Endothelial cell (in vitro differentiated cells): ENCODE measurements around the gene ZC2HC1C. TPM values are rescaled to one million over a fixed set of nuclear protein-coding genes. Genes with fewer than 3 reads are reported as not detected.

ENCODE experiments used
- DNase-seq: peaks from one replicate; pipeline ENCODE4 v3.0.0; 2021; ENCODE audit warnings: low spot score
- H3K27ac Mint-ChIP-seq: one replicate; pipeline ENCODE4 v1.8.0; 2021; ENCODE audit warnings: mixed read lengths, inconsistent platforms; ENCODE audit not compliant: unreplicated experiment
- H3K27me3 Mint-ChIP-seq: one replicate; pipeline ENCODE4 v1.8.0; 2021; ENCODE audit warnings: mild to moderate bottlenecking, moderate library complexity, mixed read lengths, inconsistent platforms; ENCODE audit not compliant: unreplicated experiment
- H3K36me3 Mint-ChIP-seq: one replicate; pipeline ENCODE4 v1.8.0; 2021; ENCODE audit warnings: mild to moderate bottlenecking, low read depth, mixed read lengths, inconsistent platforms; ENCODE audit not compliant: unreplicated experiment
- H3K4me1 Mint-ChIP-seq: one replicate; pipeline ENCODE4 v1.8.0; 2021; ENCODE audit warnings: mild to moderate bottlenecking, mixed read lengths, inconsistent platforms; ENCODE audit not compliant: unreplicated experiment
- H3K4me3 Mint-ChIP-seq: one replicate; pipeline ENCODE4 v1.8.0; 2021; ENCODE audit warnings: mild to moderate bottlenecking, mixed read lengths, inconsistent platforms; ENCODE audit not compliant: unreplicated experiment
- H3K9me3 Mint-ChIP-seq: one replicate; pipeline ENCODE4 v1.8.0; 2021; ENCODE audit warnings: mixed read lengths, inconsistent platforms; ENCODE audit not compliant: unreplicated experiment
- CTCF ChIP-seq: fragments of 200-600 bp; sonication (generic); IDR thresholded peaks from one replicate; pipeline ENCODE4 v1.5.0; 2021; ENCODE audit warnings: antibody characterized with exemption; ENCODE audit not compliant: unreplicated experiment
- total RNA-seq: library from RNA; stranded (reverse); fragmentation: NEBNext Ultra II Directional; extraction: Animal tissue kit (Norgen Biotek cat#: 25700); gene quantifications from one replicate; pipeline ENCODE4 v1.2.1, GENCODE V29; 2021; ENCODE audit not compliant: unreplicated experiment

Gene ZC2HC1C
- total RNA-seq, 1 donor from 2014 or later = 1.6 TPM

GRCh38 chr14:75068294-75069120 is 934 bp upstream of the ZC2HC1C start:
- Mint-ChIP-seq H3K27ac (no peak overlapping the region), H3K4me3 (no peak overlapping the region), H3K9me3 (no peaks in the 10 kb centered on the region), H3K27me3 (peaks cover 4% of the 10 kb centered on the region), H3K36me3 (no peaks in the 10 kb centered on the region), H3K4me1 (peaks cover 8% of the 10 kb centered on the region)
- TF ChIP-seq CTCF = no peak
- DNase-seq = no peak

GRCh38 chr14:75069811-75070145 is 337 bp downstream of the ZC2HC1C start:
- no peak for DNase-seq
- no peak for TF ChIP-seq CTCF
- H3K27ac Mint-ChIP-seq = peak overlapping the region; percentile 94
- no peaks in the 10 kb centered on the region for H3K36me3 Mint-ChIP-seq
- no peaks in the 10 kb centered on the region for H3K9me3 Mint-ChIP-seq
- H3K4me1 Mint-ChIP-seq = peaks cover 2% of the 10 kb centered on the region
- H3K4me3 Mint-ChIP-seq = peak overlapping the region; percentile 93
- H3K27me3 Mint-ChIP-seq = peaks cover 4% of the 10 kb centered on the region

- peaks cover 2% of the 10 kb centered on the region for H3K4me1 Mint-ChIP-seq
- TF ChIP-seq CTCF = no peak
- H3K27me3 Mint-ChIP-seq = peaks cover 4% of the 10 kb centered on the region
- H3K9me3 Mint-ChIP-seq = no peaks in the 10 kb centered on the region
- no peaks in the 10 kb centered on the region for H3K36me3 Mint-ChIP-seq
- DNase-seq = no peak
- H3K27ac Mint-ChIP-seq = no peak overlapping the region
- no peak overlapping the region for H3K4me3 Mint-ChIP-seq
These were observed 942 bp downstream of the ZC2HC1C start for GRCh38 chr14:75070383-75070782.

DNA sequence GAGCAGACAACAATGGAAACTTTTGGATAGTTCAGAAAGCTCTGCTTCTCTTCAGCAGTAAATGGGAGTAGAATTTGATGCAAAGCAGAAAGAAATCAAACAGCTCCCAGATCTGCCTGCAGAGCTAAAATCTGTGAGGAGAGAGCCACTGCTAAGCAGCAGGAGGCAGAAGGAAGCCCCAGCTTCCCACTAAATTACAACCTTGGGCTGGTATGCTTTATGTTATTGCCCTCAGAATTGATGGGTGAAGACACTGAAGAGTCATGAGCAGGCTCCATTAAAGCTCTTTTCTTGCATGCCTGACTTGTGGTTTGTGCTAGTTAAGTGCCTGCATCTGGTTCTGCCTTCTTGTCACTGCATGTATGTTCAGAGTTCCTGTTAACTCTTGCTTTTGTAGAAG is 8.4 kb downstream of the ZC2HC1C start:
- H3K9me3 Mint-ChIP-seq = no peaks in the 10 kb centered on the region
- H3K4me3 Mint-ChIP-seq = no peak overlapping the region
- DNase-seq = no peak
- TF ChIP-seq CTCF = no peak
- no peaks in the 10 kb centered on the region for H3K4me1 Mint-ChIP-seq
- H3K27ac Mint-ChIP-seq = no peak overlapping the region
- peaks cover 3% of the 10 kb centered on the region for H3K27me3 Mint-ChIP-seq
- H3K36me3 Mint-ChIP-seq = peaks cover 4% of the 10 kb centered on the region

DNA sequence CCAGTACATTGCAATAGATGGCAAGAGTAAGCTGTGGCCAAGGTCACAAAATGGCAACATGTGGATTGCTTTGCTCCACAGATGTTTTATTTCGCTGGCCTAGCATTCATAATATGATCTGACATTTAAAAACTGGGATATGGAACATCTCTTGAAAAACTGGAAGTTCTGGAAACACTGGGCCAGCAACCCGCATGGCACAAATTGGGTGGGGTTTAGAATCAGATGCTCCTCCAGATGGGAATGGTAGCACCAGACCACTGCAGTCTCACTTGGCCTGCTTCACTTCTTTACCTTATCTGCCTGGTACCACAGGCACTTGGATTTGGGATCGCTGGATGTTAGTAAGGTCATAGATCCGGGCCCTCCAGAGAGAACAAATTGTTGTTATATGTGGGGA is 10.1 kb downstream of the ZC2HC1C start:
- TF ChIP-seq CTCF = no peak
- DNase-seq = no peak
- peaks cover 3% of the 10 kb centered on the region for H3K27me3 Mint-ChIP-seq
- H3K4me1 Mint-ChIP-seq = no peaks in the 10 kb centered on the region
- peaks cover 13% of the 10 kb centered on the region for H3K36me3 Mint-ChIP-seq
- H3K9me3 Mint-ChIP-seq = no peaks in the 10 kb centered on the region
- no peak overlapping the region for H3K27ac Mint-ChIP-seq
- no peak overlapping the region for H3K4me3 Mint-ChIP-seq
